Measurements from ENCODE around the gene FAM210A. TPM values are rescaled to one million over a fixed set of nuclear protein-coding genes. Genes with fewer than 3 reads are reported as not detected.

The FAM210A gene
- total RNA-seq, 1 experiment from 2014 or later: 29.3 TPM

GRCh38 chr18:13615432-13615861 lies 110.9 kb downstream of the FAM210A start:
- H3K9me2 ChIP-seq (ENCODE audit: insufficient read depth): no peaks in the 10 kb centered on the region
- peaks cover 89% of the 10 kb centered on the region for H3K27me3 ChIP-seq (ENCODE audit: insufficient read depth, low read depth)
- intact Hi-C loops (cut with micrococcal nuclease; ENCODE audit: unreplicated experiment): no loop called here
- H4K20me1 ChIP-seq (ENCODE audit: insufficient read depth): no peaks in the 10 kb centered on the region
- no TSS peak for BruUV-seq (replicated peaks)
- no peaks in the 10 kb centered on the region for H3K36me3 ChIP-seq (ENCODE audit: low read depth)
- H3K4me3 ChIP-seq: no peak overlapping the region
- TF ChIP-seq CTCF (conservative IDR thresholded peaks at IDR 0.05): no peak
- TF ChIP-seq EZH2 (IDR thresholded peaks at IDR 0.05; ENCODE audit: low read depth): no peak
- no peaks in the 10 kb centered on the region for H3K9me3 ChIP-seq (ENCODE audit: insufficient read depth, low read depth)
- CTCF ChIA-PET: no interaction called here
- no peak overlapping the region for H3K4me2 ChIP-seq
- H2AFZ ChIP-seq: no peak overlapping the region
- H3K79me2 ChIP-seq (ENCODE audit: low read depth): no peaks in the 10 kb centered on the region
- no peak overlapping the region for H3K27ac ChIP-seq
- H3F3A ChIP-seq (ENCODE audit: insufficient read depth, low read depth): no peaks in the 10 kb centered on the region
- DNase-seq: no peak
- POLR2A ChIA-PET (ENCODE audit: unreplicated experiment): no interaction called here
- H3K4me1 ChIP-seq (replicated peaks; ENCODE audit: insufficient read depth): no peaks in the 10 kb centered on the region

- Histone ChIP-seq H4K20me1 (ENCODE audit: insufficient read depth) (no peaks in the 10 kb centered on the region), H3K4me2 (no peak overlapping the region), H3K27me3 (ENCODE audit: insufficient read depth, low read depth) (peaks cover 83% of the 10 kb centered on the region), H3K9me3 (ENCODE audit: insufficient read depth, low read depth) (no peaks in the 10 kb centered on the region), H3K4me3 (no peak overlapping the region), H2AFZ (no peak overlapping the region), H3F3A (ENCODE audit: insufficient read depth, low read depth) (no peaks in the 10 kb centered on the region), H3K36me3 (ENCODE audit: low read depth) (no peaks in the 10 kb centered on the region), H3K9me2 (ENCODE audit: insufficient read depth) (no peaks in the 10 kb centered on the region), H3K27ac (no peak overlapping the region), H3K79me2 (ENCODE audit: low read depth) (no peaks in the 10 kb centered on the region), H3K4me1 (replicated peaks; ENCODE audit: insufficient read depth) (no peaks in the 10 kb centered on the region)
- DNase-seq: no peak
- CTCF ChIA-PET: no interaction called here
- BruUV-seq (replicated peaks): no TSS peak
- POLR2A ChIA-PET (ENCODE audit: unreplicated experiment): no interaction called here
- intact Hi-C loops (cut with micrococcal nuclease; ENCODE audit: unreplicated experiment): no loop called here
- no peak for TF ChIP-seq CTCF (conservative IDR thresholded peaks at IDR 0.05)
- TF ChIP-seq EZH2 (IDR thresholded peaks at IDR 0.05; ENCODE audit: low read depth): no peak
Measured at GRCh38 chr18:13614641-13615288, 111.6 kb downstream of the FAM210A start.

GRCh38 chr18:13613591-13614501 lies 112.5 kb downstream of the FAM210A start:
- Histone ChIP-seq H3K4me2 (no peak overlapping the region), H3K79me2 (ENCODE audit: low read depth) (no peaks in the 10 kb centered on the region), H3F3A (ENCODE audit: insufficient read depth, low read depth) (no peaks in the 10 kb centered on the region), H3K4me3 (no peak overlapping the region), H3K27ac (no peak overlapping the region), H3K9me3 (ENCODE audit: insufficient read depth, low read depth) (no peaks in the 10 kb centered on the region), H4K20me1 (ENCODE audit: insufficient read depth) (no peaks in the 10 kb centered on the region), H3K9me2 (ENCODE audit: insufficient read depth) (no peaks in the 10 kb centered on the region), H2AFZ (no peak overlapping the region), H3K4me1 (replicated peaks; ENCODE audit: insufficient read depth) (no peaks in the 10 kb centered on the region), H3K27me3 (ENCODE audit: insufficient read depth, low read depth) (peaks cover 79% of the 10 kb centered on the region), H3K36me3 (ENCODE audit: low read depth) (no peaks in the 10 kb centered on the region)
- ChIA-PET CTCF (no interaction called here), POLR2A (ENCODE audit: unreplicated experiment) (interaction anchor here (0.6 kb wide), 1 partner anchor 1237 kb away, joined by 4 read pairs; the partner anchor contains the start of gene AFG3L2)
- intact Hi-C loops (cut with micrococcal nuclease; ENCODE audit: unreplicated experiment): no loop called here
- DNase-seq: no peak
- BruUV-seq (replicated peaks): no TSS peak
- no peak for TF ChIP-seq CTCF (conservative IDR thresholded peaks at IDR 0.05)
- TF ChIP-seq EZH2 (IDR thresholded peaks at IDR 0.05; ENCODE audit: low read depth): no peak

Other genes with a start within 250 kb of the FAM210A start
- 32.0 and 48.8 TPM in 2 replicates for gene RNMT, start 115 bp upstream of the FAM210A start, total RNA-seq (2021)
- not detected in 2 replicates for gene MC5R, start 97.6 kb upstream of the FAM210A start, total RNA-seq (2021)
- not detected in 2 replicates for gene MC2R, start 189.0 kb upstream of the FAM210A start, total RNA-seq (2021)